HPDE6-E6E7 (cell line): ENCODE data around the gene NRBF2.
"Not testable (repeated sequence)": the region's sequence is repeated elsewhere in the genome, so short reads cannot be mapped to it uniquely, and the experiment has no call there.

Experiments
- DNase-seq: peaks from one replicate; pipeline ENCODE4 v3.0.0; 2011; ENCODE audit warnings: missing footprints; ENCODE audit errors: extremely low spot score

NRBF2 gene

DNA sequence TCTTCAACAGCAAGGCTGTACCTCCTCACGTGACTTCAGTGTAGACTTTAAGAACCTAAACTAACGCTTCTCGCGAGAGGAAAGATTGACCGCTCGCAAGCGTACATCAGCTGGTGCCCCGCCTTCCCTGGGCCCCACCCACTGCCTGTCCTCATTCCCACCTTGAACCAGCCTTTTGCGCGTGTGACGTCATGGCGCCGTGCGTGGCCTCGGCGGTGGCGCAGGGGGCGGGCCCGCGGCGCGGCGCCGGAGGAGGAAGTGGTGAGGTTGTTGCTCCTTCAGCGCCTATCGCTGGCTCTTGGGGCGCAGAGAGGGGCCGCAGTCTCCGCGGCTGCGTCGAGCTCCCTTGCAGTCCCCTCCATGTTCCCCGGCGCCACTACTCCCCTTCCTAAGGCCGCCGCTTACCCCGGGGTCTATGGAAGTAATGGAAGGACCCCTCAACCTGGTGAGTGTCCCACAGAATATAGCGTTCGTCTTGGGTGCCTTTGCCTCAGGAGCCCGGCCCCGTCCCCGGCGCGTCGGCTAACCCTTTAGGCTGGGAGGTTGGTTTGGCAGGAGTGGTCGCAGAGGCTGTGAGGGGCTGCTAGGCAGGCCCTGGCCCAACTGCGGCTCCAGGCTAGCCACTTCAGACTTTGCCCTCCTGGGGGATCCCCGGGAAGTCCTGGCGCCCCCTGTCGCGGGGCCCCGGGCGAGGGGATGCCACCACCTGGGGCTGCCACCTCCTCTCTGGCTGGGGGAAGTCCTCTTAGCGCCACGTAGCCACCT, at the start of gene NRBF2:
NRBF2 (plus strand) TSS at position 273 of the 765 bp plus-strand sequence; CDS start at position 416, 143 bp downstream.
- DNase-seq, result peak; percentile 87

DNA sequence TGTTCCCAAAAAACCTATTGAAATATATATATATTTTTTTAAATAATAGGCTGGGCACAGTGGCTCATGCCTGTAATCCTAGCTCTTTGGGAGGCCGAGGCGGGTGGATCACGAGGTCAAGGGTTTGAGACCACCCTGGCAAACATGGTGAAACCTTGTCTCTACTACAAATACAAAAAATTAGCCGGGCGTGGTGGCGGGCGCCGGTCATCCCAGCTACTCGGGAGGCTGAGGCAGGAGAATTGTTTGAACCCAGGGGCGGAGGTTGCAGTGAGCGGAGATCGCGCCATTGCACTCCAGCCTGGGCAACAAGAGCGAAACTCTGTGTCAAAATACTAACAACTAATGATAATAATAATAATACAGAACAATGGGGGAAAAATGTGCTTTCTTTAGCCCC, 49.7 kb upstream of the NRBF2 start:
- DNase-seq, result not testable (repeated sequence)

DNA sequence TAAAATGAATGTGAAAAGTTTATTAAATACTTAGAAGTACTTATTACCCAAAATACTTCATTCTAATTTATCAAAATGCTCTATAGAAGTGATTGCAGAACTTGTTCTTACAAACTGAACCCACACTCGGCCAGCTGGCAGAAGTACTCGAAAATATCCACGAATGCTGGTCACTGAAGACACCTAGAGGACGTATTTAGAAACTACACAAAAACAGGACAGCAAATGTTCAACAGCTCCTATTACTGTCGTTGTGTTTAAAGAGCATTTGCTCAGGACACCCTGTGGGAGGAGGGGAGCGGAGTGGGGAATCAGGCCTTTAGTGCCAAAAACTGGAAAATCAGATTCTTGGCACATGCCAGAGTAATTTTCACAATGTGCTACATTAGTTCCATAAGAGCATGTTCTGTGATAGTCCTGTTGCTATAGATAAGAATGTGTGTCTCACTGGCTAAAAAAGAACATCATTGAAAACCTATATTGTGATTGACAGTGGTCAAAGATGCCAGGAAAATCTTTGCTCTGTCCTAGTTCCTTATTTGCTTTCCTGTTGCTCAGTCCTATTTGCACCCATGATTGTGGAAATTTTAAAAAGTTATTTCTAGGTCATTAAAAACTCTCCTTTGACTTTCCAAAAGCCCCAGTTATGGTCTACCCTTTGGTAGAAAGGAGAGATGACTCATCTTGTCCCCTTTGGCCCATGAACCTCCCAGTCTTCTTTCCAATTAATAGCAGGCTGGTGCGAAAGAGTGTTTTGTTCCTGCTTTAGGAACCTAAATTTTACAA, 49.0 kb upstream of the NRBF2 start:
- peak; percentile 35 for DNase-seq

DNA sequence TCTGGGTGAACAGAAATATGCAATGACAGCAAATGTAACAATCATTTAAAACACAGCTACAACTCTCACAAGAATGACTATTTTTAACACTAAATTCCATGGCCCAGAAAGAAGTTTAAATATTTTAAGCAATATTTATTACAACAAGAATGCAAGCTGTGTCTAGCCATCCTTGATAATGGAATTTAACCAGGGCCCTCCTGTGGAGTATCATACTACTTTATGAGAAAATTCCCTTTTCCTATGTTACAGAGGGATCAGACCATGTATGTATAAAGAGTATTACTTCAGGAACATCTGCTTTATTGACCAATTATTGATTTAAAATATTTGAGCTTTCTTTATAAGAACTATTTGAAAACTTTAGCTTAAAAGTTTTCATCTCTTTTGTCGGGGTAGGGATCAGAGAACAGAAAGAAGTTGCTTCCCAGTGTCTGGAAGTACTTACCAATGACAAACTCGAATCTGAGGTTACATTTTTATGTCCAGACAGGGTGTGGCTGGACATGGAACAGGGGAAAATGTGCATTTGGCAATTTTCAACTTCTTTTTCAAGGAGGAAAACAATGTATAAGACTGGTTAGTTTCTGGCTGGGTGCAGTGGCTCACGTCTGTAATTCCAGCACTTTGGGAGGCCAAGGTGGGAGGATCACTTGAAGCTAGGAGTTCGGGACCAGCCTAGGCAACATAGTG, 48.3 kb upstream of the NRBF2 start:
- DNase-seq, result no peak

DNA sequence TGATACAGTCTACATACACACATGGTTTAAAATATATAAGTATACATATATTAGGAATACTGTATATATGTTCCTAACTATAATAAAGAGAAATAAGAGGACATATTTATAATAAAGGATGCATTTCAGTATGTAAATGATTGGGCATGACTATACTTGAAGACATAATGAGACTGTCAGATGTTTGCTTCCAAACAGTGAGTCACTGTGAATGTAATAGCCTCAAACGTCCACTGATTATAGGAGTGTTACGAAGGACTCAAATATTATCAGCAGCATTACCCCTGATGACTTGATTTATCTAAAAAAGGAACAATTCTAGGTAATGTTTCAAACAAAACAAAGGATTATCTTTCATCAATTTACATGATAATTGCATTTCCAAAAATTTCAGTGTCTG, 39.9 kb upstream of the NRBF2 start:
- no peak for DNase-seq

DNA sequence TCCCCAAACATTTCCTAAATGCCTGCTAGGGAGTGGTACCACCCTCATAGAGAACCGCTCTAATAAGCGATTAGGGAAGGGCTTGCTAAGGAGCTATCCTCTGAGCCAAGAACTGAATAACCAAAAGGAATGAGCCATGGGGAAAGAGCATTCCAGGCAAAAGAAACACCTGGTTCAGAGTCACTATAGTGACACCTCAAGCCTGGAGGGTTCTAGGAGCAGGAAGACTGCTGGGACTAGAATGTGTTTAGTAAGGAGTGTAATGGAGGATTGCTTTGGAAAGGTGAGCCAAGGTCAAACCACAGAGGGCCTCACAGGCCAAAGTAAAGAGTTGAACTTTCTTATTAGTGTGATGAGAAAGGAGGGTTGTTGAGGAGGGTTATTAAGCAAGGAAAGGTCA, 38.7 kb upstream of the NRBF2 start:
- DNase-seq, result no peak

DNA sequence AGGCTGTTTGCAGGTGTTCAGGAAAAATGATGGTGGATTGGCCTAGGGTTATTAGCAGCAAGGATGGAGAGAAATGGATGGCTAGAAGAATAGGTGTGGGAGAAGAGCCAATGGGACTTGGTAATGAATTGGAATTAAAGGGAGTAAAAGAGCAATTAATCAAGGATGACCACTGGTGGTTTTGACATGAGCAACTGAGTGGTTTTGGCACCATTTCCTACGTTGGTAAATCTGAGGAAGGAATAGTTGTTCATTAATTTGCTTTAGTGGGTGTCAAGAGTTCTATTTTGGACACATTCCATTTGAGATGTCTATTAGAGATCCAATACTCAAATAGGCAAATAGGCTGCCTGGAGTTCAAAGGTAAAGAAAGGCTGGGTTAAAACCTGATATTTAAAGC, 38.2 kb upstream of the NRBF2 start:
- DNase-seq, result no peak

DNA sequence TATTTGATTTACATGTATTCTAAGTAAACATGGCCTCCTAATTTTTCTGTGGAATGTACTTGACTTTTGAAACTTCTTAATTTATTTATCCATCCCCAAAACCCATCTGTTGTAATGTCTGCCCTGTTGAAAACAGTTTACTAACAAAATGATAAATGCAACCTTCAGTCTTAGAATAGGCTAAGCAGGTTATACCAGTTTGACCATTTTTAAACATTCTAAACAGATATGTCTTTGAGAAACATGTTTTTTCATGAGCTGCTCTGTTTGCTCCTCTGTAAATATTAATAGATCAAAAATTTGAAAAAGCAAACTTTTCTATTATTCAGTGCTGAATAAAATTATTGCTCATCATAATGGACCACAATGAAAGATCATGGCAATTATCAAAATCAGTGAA, 33.4 kb upstream of the NRBF2 start:
- DNase-seq, result peak; percentile 21

DNA sequence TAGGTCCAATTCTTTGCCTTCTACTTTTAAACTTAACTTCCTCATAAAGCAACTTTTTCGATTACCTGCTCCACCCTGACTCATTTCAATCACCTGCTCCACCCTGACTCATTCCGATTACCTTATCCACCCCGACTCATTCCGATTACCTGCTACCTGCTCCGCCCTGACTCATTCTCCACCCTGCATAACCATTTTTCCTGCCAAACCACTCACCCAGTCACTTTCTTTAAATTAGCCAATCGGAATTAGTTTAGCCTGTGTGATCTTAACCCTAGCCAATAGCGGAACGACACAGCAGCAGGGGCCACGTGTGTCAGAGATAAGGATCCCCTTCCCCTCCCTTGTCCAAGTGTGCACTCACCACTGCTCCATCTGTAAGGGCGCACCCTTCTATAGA, 32.0 kb upstream of the NRBF2 start:
- DNase-seq, result not testable (repeated sequence)

DNA sequence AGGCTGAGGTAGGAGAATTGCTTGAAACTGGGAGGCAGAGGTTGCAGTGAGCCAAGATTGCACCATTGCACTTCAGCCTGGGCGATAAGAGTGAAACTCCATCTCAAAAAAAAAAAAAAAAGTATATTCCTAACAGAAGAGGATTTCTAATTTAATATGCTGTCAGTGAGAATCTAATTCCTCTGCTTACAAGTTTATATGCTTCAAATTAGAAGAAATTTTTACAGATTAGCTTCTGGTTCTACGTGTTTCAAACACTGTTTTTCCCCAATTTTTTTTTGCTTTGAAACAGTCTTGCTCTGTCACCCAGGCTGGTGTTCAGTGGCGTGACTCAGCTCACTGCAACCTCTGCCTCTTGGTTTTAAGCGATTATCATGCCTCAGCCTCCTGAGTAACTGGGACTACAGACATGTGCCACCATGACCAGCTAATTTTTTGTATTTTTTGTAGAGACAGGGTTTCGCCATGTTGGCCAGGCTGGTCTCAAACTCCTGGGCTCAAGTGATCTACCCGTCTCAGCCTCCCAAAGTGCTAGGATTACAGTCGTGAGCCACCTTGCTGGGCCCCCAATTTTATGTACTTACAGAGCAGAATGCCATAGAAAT, 30.7 kb upstream of the NRBF2 start:
- DNase-seq, result not testable (repeated sequence)

DNA sequence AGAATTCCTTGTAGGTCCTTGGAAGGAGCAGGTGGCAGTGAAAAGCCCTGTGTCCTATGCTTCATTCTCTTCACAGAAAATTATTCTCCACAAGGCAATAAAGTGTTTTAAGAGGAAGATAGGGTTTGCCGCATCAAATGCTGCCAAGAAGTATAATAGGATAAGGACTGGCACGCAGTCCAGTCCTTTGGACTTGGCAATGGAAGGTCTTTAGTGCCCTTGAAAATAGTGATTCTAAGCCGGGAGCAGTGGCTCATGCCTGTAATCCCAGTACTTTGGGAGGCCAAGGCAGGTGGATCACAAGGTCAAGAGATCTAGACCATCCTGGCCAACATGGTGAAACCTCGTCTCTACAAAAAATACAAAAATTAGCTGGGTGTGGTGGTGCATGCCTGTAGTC, 29.9 kb upstream of the NRBF2 start:
- DNase-seq, result not testable (repeated sequence)

DNA sequence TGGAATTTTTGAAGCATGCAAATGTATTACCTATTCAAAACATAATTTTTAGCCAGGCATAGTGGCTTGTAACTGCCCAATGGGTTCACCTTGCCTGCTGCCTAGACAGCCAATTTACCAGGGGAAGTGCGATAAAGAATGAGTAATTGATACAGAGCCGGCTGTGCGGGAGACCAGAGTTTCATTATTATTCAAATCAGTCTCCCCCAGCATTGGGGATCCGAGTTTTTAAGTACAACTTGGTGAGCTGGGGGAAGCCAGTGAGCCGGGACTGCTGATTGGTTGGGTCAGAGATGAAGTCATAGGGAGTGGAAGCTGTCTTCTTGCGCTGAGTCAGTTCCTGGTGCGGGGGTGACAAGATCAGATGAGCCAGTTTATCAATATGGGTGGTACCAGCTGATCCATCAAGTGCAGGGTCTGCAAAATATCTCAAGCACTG, 29.1 kb upstream of the NRBF2 start:
- DNase-seq, result no peak

DNA sequence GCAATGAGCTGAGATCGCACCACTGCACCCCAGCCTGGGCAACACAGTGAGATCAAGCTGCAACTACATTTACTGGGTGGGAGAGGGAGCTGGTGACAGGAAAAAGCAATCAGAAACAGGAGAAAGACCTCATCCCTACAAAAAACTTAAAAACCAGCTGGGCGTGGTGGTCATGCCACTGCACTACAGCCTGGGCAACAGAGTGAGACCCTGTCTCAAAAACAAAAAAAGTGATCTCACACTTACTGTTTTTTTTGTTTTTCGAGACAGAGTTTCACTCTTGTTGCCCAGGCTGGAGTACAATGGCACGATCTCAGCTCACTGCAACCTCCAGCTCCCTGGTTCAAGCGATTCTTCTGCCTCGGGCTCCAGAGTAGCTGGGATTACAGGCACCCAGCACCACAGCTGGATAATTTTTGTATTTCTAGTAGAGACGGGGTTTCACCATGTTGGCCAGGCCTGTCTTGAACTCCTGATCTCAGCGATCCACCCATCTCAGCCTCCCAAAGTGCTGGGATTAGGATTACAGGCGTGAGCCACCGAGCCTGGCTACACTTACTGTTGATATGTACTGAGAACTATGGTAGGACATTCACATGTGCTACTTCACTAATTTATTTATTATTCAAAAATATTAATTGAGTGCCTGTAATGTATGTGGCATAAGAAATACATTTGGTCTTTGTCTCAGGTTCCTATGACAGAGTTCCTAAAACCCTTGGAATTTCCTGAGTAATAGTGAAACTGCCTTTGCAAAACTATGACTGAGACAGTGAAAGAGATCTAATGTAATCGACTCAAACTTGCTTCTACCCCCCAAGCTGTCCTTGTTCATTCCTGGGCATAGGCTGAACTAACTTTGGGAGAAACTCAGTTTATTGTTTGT, 27.7 kb upstream of the NRBF2 start:
- DNase-seq, result no peak

DNA sequence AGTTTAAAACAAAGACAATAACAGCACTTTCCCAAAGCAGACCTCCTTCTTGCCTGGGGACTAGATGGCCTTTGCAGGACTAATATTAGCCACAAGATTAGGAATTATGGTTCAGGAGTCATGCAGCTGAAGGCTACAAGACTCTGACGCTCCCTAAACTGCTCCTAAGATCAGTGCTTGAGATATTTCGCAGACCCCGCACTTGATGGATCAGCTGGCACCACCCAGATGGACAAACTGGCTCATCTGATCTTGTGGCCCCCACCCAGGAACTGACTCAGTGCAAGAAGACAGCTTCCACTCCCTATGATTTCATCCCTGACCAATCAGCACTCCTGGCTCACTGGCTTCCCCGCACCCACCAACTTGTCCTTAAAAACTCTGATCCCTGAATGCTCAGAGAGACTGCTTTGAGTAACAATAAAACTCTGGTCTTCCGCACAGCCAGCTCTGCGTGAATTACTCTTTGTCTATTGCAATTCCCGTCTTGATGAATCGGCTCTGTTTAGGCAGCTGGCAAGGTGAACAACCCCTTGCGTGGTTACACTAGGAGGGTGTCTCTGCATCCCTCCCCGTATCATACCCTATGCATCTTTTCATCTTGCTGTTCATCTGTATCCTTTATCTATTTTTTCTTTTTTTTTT, 26.9 kb upstream of the NRBF2 start:
- DNase-seq, result no peak

DNA sequence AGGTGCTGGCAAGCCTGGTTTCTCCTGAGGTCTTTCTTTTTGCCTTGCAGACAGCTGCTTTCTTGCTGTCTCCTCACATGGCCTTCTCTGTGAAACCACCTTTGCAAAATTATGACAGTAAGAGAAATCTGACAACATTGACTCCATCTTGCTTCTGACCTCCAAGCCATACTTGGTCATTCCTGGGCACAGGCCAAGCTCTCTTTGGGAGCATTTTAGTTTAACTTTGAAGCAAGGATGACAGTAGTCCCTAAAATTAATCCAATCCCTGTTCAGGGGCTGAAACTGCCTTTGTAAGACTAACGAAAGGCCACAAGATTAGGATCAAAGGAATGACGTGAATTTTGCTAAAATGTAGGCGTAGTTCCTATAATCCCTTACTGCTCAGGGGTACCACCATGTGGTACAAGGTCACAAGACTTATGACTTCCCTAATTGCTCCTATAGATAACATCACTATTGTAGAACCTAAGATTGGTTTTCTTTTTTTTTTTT, 25.1 kb upstream of the NRBF2 start:
- DNase-seq, result no peak

DNA sequence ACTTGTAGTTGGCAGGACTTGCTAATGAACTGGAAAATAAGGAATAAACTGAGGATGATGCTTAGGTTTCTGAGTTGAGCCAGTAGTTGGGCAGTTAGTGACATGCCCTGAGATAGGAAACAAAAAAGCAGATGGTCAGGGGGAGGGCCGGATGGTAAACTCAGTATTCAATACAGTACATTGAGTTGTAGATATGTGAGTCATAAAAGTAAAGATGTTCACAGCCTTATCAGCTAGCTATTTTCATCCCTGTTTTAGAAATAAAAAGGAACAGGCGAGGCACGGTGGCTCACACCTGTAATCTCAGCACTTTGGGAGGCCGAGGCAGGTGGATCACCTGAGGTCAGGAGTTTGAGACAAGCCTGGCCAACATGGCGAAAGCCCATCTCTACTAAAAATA, 22.2 kb upstream of the NRBF2 start:
- DNase-seq, result no peak

DNA sequence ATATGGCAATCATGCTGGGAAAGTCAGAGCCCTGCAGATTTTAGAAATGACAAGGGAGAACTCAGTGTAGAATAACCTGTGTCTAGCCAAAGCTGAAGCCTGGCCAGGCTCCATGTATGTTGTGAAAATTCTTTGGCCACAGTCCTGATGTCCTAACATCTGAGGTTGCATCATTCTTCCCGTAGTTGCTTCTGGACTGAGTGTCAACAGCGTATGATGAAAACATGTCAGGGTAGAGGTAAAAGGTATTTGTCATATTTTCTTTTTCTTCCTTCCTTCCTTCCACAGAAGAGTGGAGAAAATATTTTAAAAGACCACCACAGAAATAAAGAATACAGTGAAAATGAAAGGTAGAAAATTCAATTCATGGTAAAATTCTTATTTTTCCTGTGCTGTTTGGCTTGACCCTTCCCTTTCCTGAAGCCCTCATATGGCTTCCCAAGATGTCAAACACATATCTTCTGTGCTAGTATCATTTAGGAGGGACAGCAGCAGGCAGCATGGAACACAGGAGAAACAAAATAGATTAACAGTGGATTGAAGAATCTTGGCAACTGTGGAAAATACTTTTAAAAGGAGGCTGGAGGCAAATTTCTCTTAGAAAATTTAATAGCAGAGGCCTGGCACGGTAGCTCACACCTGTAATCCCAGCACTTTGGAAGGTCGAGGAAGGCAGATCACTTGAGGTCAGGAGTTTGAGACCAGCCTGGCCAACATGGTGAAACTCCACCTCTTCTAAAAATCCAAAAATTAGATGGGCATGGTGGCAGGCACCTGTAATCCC, 18.9 kb upstream of the NRBF2 start:
- DNase-seq, result no peak

DNA sequence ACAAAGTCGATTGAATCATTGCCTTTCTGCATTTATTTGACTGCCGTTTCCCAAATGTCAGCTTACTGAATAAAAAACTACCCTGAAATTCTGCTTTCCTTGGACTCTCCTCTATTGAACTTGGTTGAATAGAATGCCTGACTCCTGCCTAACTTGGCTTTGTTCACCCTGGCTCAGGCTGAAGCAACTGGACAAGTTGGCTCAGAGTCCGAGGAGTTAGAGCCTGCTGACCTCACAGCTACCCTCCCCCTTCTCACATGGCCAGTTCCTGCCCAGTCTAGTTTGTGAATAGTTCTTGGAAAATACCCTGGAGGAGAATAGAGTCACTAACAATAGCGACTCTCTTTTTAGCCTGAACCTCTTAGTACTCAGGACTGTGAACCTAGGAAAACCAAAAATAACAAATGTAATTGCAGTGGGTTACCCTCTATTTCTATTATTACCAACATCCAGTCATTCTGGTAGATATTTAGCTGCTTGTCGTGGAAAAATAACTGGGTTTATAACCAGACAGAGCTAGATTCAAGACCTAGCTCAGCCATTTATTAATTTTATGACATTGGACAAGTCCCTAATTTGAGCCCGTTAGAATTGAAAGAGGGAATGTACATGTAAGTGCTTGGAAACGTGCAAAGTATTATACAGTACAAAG, 17.3 kb upstream of the NRBF2 start:
- DNase-seq, result peak; percentile 77

DNA sequence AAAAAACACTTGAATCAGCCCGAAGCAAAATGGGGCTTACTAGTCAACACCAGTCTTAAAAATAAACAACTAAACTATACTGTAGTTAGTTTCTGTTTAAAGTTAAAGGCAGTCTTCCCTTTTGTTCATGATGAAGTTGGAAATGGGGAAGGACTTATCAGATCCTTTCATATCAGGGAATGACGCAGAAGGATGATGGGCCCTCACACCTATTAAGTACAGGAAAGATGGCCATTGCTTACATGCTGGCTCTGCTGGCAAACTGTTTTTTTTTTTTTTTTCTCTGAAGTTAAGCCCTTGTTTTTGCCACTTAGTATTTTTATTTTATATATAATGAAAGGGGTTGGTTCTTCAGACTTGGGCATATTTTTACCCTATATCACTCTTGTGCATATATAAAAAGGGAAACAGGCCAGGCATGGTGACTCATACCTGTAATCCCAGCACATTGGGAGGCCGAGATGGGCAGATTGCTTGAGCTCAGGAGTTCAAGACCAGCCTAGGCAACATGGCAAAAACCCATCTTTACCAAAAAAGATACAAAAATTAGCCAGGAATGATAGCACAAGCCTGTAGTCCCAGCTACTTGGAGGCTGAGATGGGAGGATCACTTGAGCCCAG, 16.6 kb upstream of the NRBF2 start:
- DNase-seq, result no peak
